GM21367 (cell line): ENCODE data around the gene FILIP1L.
A peak's percentile ranks its signal among the peaks of the same experiment; 100 is the strongest.

ENCODE experiments used
- ATAC-seq: cut with Tn5 transposase; IDR thresholded peaks from one replicate; pipeline ENCODE4 v1.9.1; 2021; ENCODE audit not compliant: unreplicated experiment

The FILIP1L gene

GRCh38 chr3:99955773-99956562 is 158.3 kb downstream of the FILIP1L start:
- ATAC-seq: no peak

DNA sequence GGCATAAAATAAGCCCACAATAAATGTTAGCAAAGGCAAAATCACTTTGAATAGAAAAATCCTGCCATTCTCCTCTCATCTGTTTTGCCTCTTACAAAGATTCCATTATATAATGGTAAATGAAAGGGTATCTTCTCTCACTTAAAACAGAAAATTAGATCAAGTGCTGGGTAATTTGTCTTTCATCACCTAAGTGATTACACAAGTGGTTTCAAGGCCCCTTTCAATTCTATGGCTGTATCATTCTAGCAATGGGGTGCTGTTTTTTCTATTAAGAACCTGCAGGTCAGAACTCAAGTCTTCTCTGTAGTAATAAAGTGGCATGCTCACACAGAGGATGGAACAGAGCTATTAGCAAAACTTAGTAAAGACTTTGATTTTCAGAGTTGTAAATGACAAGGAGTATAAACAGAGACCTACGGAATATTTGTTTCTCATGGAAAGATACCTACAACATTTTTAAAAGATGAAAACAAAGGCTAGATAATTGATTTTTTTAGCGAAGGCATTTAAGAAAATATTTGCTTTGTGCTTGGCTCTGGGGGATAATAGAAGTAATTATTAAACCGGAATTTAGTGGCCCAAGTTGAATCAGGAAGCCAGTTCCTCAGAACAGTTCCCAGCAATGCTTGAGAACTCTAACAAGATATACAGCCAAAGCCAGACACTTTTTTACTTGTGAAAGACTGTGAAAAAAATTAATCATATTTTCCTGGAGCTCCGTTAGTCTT is 159.2 kb downstream of the FILIP1L start:
- no peak for ATAC-seq

GRCh38 chr3:99953596-99953995 is 160.7 kb downstream of the FILIP1L start:
- no peak for ATAC-seq

GRCh38 chr3:99952306-99952705 is 162.0 kb downstream of the FILIP1L start:
- no peak for ATAC-seq

DNA sequence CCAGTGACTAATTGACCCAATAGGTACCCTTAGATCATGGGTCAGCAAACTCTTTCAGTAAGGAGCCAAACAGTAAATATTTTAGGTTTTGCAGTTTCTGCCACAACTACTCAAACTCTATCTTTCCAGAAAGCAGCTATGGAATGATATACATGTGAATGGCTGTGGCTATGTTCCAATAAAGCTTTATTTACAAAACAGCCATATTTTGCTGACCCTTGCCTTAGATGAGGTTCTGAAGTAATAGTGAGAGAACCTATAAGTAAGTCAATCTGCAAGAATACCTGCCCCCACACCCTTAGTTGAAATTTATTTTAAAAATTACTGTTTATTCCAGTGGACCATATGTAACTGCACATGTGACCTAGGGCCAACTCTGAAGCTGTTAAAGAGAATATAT is 162.6 kb downstream of the FILIP1L start:
- ATAC-seq: no peak

GRCh38 chr3:99950921-99951320 is 163.4 kb downstream of the FILIP1L start:
- no peak for ATAC-seq

- ATAC-seq: no peak
Measured at GRCh38 chr3:99949956-99950670, 164.2 kb downstream of the FILIP1L start.

DNA sequence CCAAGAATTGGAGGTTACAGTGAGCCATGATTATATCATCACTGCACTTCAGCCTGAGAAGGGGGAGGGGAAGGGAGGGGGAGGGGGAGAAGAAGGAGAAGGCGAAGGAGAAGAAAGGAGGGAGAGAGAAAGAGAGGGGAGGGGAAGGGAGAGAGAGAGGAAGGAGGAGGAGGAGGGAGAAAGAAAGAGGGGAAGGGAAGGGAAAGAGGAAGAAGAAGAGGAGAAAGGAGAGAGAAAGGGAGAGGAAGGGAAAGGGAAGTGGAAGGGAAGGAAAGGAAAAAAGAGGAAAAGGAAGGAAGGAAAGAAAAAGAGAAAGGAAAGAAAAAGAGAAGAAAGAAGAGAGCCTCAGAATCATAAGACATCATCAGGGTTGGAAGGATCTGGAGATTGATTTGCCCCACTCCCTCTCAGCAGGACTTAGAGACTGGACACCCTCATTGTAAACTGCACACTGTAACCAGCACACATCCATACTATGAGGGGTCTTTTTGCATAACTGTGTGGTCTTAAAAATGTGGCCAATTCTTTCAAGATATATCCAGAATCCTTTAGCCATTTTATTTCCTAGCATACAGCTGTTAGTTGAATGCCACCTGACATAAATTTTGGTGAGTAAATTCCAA is 165.7 kb downstream of the FILIP1L start:
- ATAC-seq: no peak

DNA sequence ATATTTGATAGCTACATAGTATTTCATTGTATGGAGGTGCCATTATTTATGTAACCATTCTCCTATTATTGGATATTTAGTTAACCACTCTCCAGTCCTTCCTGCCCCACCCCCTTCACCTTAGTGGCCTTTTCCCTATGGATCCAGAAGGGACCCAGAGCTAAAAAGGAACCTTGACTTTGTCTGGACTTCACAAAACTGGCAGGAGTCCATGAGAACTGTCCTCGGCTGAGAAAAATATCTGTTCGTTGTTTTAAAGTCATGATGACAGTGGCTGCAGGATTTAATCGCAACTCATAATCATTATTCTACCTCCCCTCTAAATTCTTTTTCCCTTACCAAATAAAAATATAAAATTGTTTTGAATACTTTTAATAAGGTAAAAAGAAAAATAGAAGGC is 166.9 kb downstream of the FILIP1L start:
- no peak for ATAC-seq

- no peak for ATAC-seq
Measured at GRCh38 chr3:99945328-99945995, 168.8 kb downstream of the FILIP1L start.

GRCh38 chr3:99943931-99944761 is 170.2 kb downstream of the FILIP1L start:
- no peak for ATAC-seq

DNA sequence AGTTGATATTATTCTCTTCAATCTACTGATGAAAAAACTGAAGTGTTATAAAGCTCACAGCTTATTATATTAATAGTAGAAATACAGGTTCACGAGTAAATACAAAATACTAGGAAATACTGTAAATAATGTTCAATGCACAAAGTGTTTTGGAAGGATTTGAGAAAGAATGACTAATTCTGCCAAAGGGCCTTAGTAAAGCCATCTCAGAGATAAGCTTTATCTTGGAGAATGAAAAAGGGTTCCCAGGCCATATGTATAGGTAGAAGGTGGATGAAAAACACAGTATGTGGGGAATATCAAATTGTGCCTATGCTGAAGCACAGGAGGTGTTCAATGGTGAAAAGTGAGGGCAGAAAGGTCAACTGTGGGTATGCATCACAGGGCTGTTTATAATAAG is 173.1 kb downstream of the FILIP1L start:
- ATAC-seq: no peak

DNA sequence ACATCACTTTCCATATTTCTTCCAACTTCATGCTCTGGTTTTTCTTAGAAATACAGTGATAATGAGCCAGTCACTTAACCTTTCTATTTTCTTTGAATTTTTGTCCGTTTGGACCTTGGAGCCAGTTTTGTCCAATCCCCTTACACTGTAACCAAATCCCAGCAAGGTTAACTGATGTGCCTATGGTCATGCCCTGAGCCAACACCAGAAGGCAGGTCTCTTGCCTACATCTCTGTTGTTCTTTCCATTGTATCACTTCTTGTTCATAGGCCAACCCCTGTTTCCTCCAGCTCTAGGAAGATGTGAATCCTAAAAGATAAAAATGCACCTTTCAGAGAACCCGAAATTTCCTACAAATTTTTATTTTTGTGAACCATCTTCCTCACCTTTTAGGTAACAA is 174.0 kb downstream of the FILIP1L start:
- no peak for ATAC-seq

DNA sequence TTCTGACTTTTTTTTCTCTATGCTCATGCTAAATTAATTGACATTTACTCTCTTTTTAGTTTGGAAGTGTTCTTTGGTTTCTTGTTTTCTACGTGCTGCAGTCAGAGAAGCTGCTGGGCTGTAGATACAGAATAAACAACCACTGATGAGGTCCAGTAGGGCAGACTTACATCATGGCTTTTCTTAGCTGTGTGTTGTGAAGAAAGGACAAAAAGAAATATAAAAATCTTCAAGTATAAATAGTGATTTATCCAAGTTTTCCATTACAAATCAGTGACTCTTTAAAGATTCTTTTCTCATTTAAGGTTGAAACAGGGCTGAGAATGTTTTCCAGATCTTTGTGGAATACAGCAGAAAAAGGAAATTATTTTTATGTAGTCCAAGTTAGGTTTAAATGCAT is 174.4 kb downstream of the FILIP1L start:
- no peak for ATAC-seq

DNA sequence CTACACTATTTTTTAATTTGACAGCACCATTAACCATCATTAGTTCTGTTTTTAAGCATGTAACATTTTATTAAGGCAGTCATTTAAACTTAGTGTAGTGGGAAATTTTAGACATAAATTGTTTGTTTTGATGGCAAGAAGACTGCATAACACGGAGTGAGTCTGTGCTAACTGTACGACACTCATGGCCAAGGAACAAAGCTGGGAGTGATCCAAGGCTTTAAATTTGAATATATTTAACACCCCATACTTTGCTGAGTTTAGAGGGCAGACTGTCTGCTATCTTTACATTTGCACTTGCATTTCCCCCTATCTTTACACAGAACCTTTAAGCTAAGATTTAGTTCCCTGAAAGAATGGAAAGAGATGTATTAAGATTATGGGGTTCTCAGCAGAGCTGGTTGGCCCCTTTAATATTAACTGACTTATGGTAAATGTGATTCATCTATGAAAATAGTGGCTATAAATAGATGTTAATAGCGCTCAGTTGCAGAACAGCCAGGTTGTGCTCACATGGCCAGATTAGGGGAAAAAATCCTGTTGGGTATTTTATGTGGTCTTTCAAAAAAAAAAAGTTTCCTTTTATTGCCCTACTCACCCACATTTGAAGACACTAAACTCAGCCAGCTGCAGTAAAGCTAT is 175.9 kb downstream of the FILIP1L start:
- peak; percentile 34 for ATAC-seq

DNA sequence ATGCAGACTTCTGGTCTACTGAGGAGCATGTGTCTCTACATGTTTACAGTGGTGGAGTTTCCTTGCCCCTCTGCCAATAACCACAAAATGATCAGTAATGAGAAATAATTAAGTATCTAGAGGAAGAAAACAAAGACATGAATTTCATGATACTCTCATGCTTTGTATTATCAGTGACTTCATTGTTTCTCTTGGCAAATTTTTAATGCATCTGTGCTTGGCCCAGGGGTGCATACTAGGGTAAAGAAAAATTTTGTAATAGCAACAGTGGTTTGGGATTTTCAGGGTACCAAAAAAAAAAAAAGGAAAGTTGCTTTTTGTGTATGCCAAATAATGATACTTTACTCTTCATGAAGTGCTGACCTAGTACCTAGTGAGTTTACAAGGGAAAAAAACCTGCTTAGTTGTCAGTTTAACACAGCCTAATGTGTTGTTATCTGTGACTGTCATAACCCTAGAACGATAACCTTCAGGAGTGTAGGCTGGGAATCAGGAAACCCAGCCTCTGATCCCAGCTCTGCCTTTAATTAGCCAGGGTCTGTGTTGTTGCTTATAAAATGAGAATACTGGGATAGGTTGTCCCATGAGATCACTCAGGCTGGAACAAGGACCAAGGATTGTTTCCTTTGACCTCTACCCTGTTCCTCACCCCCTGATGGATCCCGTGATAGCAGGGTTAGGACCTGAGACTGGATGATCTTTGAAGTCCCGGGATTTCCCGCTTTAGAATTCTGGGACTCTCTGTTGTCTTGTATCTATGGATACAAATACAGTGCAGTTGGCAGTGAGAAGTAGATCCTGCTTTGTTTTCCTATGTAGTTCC is 179.1 kb downstream of the FILIP1L start:
- ATAC-seq: no peak

- ATAC-seq: no peak
Measured at GRCh38 chr3:99933971-99934750, 180.1 kb downstream of the FILIP1L start.

GRCh38 chr3:99931059-99931458 is 183.2 kb downstream of the FILIP1L start:
- no peak for ATAC-seq
